Measurements from ENCODE around the gene USP46. TPM values are rescaled to one million over a fixed set of nuclear protein-coding genes. Genes with fewer than 3 reads are reported as not detected.

The USP46 gene
- total RNA-seq, 2 donors from 2014 or later: 42.0 to 42.9 TPM

GRCh38 chr4:52551487-52551886 lies 107.6 kb downstream of the USP46 start:
- no peaks in the 10 kb centered on the region for H3K27me3 ChIP-seq (ENCODE audit: control insufficient read depth, insufficient read depth, low read length, poor library complexity, severe bottlenecking)
- no peaks in the 10 kb centered on the region for H3K36me3 Mint-ChIP-seq (ENCODE audit: low read depth)
- TF ChIP-seq CTCF (conservative IDR thresholded peaks at IDR 0.05): no peak
- no peak overlapping the region for H3K27ac Mint-ChIP-seq
- H3K27ac ChIP-seq (ENCODE audit: low read depth, low read length): no peak overlapping the region
- 90 to 100% methylated on average over 1 of the region's 1 CpG for WGBS, 2 experiments (ENCODE audit: insufficient coverage in 1 of 2, insufficient read length in 1 of 2)
- peaks cover 15% of the 10 kb centered on the region for H3K4me1 Mint-ChIP-seq
- no peak overlapping the region for H3K4me3 ChIP-seq (ENCODE audit: low read length)
- peaks cover 15% of the 10 kb centered on the region for H3K9me3 ChIP-seq (ENCODE audit: control insufficient read depth, low read length)
- no peak overlapping the region for H3K9ac ChIP-seq (ENCODE audit: extremely low read depth, low read length, poor library complexity, severe bottlenecking)
- H3K36me3 ChIP-seq (ENCODE audit: control insufficient read depth, insufficient read depth, low read length): no peaks in the 10 kb centered on the region
- no peak overlapping the region for H3K4me3 Mint-ChIP-seq
- H3K4me1 ChIP-seq (ENCODE audit: control insufficient read depth, insufficient read depth, low read length): no peaks in the 10 kb centered on the region
- H3K27me3 Mint-ChIP-seq (ENCODE audit: insufficient read depth): no peaks in the 10 kb centered on the region
- H3K9me3 Mint-ChIP-seq: peaks cover 10% of the 10 kb centered on the region
- peak; percentile 20 for DNase-seq

DNA sequence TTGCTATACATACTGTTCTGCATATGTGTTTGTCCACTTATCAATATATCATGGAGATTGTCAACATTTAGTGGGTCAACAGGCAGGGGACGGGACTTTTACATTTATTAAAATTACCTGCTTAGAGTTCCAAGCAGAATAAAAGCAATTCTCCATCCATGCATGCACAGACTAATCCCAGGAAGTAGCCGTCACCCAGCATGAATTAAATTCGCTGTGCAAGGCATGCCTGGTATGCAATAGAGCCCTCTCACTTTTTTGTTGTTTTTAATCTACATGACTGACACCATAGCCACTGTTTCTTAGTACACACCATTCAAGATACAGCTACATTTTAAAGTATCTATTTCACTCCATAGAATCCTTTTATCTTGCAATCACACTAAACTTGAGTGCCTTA lies 108.9 kb downstream of the USP46 start:
- no peaks in the 10 kb centered on the region for H3K36me3 ChIP-seq (ENCODE audit: control insufficient read depth, insufficient read depth, low read length)
- no peaks in the 10 kb centered on the region for H3K27me3 ChIP-seq (ENCODE audit: control insufficient read depth, insufficient read depth, low read length, poor library complexity, severe bottlenecking)
- peaks cover 10% of the 10 kb centered on the region for H3K9me3 Mint-ChIP-seq
- H3K4me3 ChIP-seq (ENCODE audit: low read length): peak overlapping the region; percentile 20
- peaks cover 15% of the 10 kb centered on the region for H3K9me3 ChIP-seq (ENCODE audit: control insufficient read depth, low read length)
- H3K27ac ChIP-seq (ENCODE audit: low read depth, low read length): no peak overlapping the region
- no peak overlapping the region for H3K9ac ChIP-seq (ENCODE audit: extremely low read depth, low read length, poor library complexity, severe bottlenecking)
- peaks cover 17% of the 10 kb centered on the region for H3K4me1 Mint-ChIP-seq
- H3K36me3 Mint-ChIP-seq (ENCODE audit: low read depth): no peaks in the 10 kb centered on the region
- no peak overlapping the region for H3K4me3 Mint-ChIP-seq
- no peak overlapping the region for H3K27ac Mint-ChIP-seq
- TF ChIP-seq CTCF (conservative IDR thresholded peaks at IDR 0.05): no peak
- DNase-seq: peak; percentile 41
- no peaks in the 10 kb centered on the region for H3K4me1 ChIP-seq (ENCODE audit: control insufficient read depth, insufficient read depth, low read length)
- WGBS, 2 experiments (ENCODE audit: insufficient coverage in 1 of 2, insufficient read length in 1 of 2): 60 to 79% methylated on average over 2 to 3 of the region's 3 CpGs
- no peaks in the 10 kb centered on the region for H3K27me3 Mint-ChIP-seq (ENCODE audit: insufficient read depth)

GRCh38 chr4:52548818-52549570 lies 110.1 kb downstream of the USP46 start:
- peak; percentile 26 for DNase-seq
- Histone ChIP-seq H3K36me3 (ENCODE audit: control insufficient read depth, insufficient read depth, low read length) (no peaks in the 10 kb centered on the region), H3K9ac (ENCODE audit: extremely low read depth, low read length, poor library complexity, severe bottlenecking) (no peak overlapping the region), H3K27ac (ENCODE audit: low read depth, low read length) (no peak overlapping the region), H3K27me3 (ENCODE audit: control insufficient read depth, insufficient read depth, low read length, poor library complexity, severe bottlenecking) (no peaks in the 10 kb centered on the region), H3K4me1 (ENCODE audit: control insufficient read depth, insufficient read depth, low read length) (no peaks in the 10 kb centered on the region), H3K4me3 (ENCODE audit: low read length) (peak overlapping the region; percentile 10), H3K9me3 (ENCODE audit: control insufficient read depth, low read length) (peaks cover 15% of the 10 kb centered on the region)
- Mint-ChIP-seq H3K27me3 (ENCODE audit: insufficient read depth) (no peaks in the 10 kb centered on the region), H3K36me3 (ENCODE audit: low read depth) (no peaks in the 10 kb centered on the region), H3K4me1 (peaks cover 13% of the 10 kb centered on the region), H3K4me3 (no peak overlapping the region), H3K27ac (no peak overlapping the region), H3K9me3 (peaks cover 10% of the 10 kb centered on the region)
- no peak for TF ChIP-seq CTCF (conservative IDR thresholded peaks at IDR 0.05)
- WGBS, 2 experiments (ENCODE audit: insufficient coverage in 1 of 2, insufficient read length in 1 of 2): 91 to 100% methylated on average over 1 to 8 of the region's 8 CpGs
